ENCODE measurements around the gene SLC16A2.

SLC16A2 gene

DNA sequence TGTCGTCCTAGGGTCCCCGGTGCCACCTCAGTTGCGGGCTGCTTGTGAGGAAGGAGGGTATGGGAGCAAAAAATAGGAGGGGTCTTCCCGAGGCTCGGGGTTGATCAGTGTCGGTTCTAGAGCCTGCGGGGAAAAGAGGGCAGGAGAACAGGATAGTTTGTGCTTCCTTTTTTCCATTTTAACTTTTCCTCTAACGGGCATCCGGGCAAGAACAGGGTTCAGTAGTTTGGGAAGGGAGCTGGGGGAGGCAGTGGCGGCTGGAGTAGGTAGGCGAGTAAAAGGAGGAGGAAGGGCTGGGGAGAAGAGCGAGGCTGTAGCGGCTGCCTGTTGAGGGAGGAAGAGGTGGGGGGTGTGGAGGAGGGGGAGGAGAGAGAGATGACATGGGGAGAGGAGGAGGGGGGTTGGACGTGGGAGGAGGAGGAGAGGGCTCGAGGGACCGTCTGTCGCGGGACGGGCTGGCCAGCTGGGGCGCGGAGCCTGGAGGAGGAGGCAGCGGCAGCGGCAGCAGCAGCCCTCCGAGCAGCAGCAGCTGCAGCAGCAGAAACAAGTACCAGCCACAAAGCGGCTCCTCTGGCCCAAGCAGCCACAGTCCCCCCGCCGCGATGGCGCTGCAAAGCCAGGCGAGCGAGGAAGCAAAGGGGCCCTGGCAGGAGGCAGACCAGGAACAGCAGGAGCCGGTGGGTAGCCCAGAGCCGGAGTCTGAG lies at the start of gene SLC16A2:
SLC16A2 (plus strand) TSS at position 458 of the 704 bp plus-strand sequence; CDS start at position 603, 145 bp downstream.
- FAIRE-seq, result no peak

DNA sequence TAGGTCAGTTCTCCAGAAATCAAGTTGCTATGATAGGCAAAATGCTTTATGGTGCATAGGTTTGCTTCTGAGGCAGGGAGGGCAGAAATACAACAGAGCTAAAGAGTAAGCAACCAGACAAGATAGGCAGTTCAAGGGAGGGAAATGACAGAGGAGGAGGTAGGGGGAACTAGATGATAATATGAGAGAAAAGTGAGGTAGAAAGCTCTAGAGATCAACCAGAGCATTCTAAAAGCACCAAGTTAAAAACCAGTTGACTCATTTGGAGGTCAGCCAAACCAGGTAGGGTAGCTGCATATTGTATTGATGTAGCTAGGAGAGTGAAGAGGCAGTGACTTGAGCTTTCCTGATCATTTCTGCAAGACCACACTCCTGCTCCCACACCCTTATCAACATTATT lies 49.0 kb upstream of the SLC16A2 start:
- FAIRE-seq, result no peak

DNA sequence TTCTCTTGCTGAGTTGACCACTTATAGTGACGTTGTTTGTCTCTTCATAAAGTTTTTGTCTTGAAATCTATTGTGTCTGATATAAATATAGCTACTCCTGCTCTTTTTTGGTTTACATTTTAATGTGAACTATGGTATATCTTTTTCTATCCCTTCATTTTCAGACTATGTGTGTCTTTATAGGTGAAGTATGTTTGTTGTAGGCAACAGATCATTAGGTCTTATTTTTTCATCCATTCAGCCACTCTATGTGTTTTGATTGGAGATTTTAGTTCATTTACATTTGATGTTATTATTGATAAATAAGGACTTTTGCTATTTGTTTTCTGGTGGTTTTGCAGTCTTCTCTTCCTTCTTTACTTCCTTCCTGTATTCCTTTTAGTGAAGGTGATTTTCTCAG lies 44.0 kb upstream of the SLC16A2 start:
- no peak for FAIRE-seq

DNA sequence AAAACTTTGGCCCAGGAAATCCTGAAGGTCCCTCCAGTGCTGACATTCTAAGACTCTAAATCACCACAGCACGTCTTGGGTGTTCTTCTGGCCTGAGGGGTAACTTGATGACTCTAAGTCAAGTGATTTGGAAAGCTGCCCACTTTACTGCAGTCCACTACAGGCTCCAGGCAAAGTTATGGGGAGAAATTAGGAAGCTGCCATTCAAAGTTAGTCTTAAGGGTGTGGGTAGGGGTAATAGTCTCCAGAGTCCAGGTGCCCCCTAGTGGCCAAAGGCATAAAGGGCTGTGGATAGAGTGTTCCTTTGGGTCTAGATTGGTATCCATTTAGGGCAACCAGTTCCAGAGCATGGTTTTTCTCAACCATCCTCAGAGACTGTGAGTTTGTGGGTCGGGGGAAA lies 38.7 kb upstream of the SLC16A2 start:
- FAIRE-seq, result no peak

DNA sequence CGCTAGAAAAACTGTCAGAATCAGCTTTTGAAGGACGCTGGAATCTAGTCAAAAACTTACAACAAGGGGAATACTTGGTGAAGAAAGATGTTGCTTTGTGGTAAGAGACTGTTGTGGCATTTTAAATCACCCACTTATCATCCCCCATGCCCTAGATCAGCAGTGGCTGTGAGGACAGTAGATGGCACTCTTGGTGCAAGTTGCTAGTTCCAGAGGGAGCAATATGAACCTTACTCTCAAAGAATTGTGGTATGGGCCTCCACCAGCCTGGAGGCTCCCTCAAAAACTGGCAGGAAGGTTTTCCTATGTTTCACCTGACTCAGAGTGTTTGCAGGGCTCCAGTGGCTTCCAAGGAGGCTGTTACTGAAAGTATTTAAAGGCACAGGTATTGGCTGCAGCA lies 37.7 kb upstream of the SLC16A2 start:
- peak; percentile 74 for FAIRE-seq

DNA sequence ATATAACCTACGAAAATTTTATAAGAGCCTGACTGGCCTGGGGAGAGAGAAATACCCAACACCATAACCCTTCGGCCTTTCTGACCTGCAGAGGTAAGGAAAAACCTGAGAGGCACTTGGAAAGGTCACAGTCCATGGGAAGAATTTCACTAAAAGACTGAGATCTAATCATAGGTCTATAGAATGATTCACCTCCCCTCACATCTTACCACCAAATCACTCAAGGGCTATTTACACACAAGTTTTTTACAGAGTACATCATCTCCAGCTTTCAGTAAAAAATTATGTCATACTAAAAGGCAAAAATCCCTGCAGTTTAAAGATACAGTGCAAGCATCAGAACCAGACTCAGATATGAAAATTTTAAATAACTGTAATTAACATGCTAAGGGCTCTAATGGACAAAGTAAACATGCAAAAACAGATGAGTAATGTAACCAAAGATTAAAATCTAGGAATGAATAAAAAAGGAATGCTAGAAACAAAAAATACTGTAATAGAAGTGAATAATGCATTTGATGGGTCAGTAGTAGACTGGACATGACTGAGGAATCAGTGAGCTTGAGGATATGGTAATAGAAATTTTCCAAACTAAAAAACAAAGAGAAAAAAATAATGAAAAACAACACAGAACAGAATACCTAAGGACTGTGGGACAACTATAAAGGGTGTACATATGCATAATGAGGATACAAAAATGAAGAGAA lies 32.1 kb upstream of the SLC16A2 start:
- no peak for FAIRE-seq

DNA sequence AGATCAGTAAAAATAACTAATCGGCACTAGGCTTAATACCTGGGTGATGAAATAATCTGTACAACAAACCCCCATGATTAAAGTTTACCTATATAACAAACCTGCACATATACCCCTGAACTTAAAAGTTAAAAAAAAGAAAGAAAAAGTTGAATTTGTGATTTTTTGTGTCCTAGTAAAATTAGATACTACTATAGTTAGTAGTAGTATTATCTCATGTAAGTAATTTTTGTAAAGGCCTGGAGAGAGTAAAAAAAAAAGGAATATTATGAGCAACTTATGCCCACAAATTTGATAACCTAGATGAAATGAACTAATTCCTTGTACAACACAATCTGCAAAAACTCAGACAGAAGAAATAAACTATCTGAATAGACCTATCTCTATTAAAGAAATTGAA lies 25.7 kb upstream of the SLC16A2 start:
- no peak for FAIRE-seq

DNA sequence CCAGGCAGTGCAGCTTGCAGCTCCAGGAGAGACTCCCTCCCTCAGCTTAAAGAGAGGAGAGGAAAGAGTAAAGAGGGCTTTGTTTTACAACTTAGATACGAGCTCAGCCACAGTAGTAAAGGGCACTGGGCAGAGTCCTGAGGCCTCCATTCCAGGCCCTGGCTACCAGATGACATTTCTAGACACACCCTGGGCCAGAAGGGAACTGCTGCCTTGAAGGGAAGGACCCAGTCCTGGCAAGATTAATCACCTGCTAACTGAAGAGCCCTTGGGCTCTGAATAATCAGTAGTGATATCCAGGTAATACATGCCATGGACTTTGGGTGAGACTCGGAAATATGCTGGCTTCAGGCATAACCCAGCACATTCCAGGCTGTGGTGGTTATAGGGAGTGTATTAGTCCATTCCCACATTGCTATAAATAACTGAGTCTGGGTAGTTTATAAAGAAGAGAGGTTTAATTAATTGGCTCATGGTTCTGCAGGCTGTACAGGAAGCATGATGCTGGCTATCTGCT lies 15.3 kb upstream of the SLC16A2 start:
- FAIRE-seq, result no peak

DNA sequence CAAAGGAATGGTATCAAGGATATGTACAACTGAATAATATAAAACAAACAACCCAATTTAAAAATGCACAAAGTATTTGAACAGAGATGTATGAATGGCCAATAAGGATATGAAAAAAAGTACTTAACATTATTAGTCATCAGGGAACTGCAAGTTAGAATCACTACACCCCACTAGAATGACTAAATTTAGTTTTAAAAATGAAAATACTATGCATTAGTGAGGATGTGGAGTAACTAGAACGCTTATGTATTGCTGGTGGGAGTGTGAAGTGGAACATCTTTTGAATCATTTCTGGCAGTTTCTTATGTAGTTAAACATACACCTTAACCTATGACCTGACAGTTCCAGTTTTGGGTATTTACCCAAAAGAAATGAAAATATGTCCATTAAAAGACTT lies 13.0 kb upstream of the SLC16A2 start:
- no peak for FAIRE-seq

DNA sequence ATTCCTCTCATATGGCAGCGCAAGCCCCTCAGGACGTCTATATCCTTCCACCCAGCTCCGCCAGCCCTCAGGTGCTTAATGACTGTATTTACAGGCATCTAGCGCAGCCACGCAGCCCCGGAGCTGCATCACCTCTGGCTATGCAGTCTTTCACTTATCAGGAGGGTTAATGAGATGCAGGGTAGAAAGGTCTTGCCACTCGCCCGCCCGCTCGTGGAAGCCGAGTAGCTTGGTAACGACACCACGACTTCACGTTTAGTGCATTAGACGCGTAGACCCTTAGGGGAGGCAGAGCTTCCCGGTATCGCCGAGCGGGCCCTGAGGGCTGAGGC lies 1.5 kb upstream of the SLC16A2 start:
- no peak for FAIRE-seq

DNA sequence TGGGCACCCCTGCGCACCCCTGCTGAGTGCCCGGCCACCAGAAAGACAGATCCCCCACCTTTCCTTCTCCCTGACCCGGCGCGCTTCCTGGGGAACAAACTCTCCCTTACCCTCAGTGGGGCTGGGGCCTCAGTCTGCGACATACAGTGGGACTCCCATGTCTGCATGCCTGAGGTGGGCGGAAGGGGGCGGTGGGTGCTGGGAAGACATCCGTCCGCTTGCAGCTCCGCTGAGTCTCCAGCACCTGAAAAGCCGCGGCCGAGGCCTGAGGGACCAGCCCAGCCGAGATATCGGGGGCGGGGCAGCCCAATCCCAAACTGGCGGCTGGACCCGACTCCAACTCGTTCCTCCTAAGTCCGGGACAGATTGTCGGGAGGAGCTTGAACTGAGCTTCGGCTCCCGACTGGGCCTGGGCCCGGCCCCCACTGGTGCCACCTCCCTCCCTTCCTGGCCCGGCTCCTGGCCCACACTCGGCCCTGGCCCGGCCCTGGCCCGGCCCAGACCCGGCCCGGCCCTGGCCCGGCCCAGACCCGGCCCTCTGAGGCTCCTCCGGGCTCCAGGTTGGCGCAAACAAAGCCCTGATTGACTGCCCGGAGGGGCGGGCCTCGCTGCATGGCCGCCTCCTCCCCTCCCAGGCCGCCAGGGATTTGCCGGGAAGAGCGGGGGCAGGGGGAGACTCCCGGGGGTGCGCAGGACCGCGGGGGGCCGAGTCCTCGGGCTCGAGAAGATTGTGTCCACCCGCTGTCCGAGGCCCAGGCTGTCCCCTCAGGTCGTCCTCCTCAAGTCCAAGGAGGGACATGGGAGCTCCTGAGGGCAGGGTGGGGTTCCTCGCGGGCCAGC lies 877 bp upstream of the SLC16A2 start:
- FAIRE-seq, result no peak

DNA sequence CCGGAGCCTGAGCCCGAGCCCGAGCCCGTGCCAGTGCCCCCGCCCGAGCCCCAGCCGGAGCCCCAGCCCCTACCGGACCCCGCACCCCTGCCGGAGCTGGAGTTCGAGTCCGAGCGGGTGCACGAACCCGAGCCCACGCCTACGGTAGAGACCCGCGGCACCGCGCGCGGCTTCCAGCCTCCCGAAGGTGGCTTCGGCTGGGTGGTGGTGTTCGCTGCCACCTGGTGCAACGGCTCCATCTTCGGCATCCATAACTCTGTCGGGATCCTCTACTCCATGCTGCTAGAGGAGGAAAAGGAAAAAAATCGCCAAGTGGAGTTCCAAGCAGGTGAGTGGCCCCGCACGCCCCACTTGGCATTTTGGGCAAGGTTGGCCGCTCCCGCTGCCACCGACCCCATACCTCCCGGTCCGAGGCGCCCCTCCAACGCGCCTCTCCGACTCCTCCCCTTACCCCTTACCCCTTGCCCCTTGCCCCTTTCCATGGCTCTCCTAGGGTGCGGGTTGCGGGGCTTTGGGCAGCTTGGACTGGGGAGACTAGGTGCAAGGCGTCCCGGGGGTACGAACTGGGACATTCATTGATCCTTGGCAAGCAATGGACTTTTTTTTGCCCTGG lies 553 bp downstream of the SLC16A2 start:
- FAIRE-seq, result no peak

DNA sequence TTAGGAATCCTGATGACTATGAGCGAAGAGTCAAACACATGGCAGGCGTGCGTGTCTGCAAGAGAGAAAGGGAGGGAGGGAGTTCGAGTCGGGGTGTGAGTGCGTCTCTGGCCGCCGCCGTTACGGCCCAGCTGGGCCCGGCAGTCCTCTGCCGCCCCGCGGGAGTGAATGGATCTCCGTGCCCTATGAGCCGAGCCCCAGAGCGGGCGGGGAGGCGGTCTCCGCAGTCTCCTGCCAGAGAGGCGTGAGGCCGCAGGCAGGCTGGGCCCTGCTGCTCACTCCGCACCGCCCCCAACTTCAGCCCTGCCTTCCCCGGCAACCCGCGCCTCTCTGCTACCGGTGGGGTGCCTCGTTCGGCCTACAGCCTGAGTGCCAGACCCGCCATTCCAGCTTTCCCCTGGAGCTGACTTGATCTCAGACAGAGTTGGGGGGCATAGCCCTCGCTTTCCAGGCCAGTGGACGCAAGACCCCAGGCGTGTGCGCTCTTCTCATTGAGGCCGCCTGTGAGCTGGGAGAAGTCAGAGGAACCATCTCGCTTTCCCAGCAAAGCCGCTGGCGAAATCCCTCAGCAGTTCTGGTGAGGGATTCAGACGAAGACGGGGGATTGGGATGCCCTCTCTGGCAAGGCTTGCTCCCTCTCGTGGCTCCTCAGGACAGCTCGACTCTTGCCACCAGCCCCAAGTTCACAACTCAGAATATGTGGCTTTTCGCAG lies 1.4 kb downstream of the SLC16A2 start:
- no peak for FAIRE-seq

DNA sequence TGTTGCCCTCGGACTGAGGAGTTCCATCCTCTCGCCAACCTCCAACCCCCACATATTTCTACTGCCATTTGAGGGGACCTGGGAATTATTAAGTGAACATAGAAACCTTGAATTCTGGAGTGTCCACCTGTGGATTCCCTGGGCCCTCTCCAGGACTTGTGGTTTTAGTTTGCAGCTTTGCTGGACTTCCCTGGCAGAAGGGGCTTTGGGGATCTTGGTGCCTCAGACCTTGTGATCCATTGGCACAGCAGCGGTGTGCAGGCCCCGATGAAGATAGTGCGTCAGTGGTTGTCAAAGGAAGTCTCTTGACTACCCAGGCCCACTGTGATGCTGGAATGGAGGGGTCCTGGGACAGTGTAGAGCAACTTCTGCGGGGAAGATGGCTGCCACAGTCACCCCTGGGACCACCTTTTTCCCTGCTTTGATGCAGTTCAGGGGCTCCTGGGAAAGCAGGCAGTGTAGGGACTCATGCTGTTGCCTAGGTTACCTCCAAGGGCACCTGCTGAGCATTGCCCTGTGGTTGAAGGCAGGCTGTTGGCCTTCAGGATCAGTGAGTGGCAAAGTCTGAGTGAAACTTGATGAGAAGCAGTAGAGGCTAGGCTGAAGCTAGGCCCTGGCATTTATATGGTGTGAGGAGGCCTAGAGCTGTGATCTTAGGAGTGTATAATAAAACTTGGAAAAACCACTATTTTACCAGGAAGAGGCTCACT lies 2.2 kb downstream of the SLC16A2 start:
- no peak for FAIRE-seq

DNA sequence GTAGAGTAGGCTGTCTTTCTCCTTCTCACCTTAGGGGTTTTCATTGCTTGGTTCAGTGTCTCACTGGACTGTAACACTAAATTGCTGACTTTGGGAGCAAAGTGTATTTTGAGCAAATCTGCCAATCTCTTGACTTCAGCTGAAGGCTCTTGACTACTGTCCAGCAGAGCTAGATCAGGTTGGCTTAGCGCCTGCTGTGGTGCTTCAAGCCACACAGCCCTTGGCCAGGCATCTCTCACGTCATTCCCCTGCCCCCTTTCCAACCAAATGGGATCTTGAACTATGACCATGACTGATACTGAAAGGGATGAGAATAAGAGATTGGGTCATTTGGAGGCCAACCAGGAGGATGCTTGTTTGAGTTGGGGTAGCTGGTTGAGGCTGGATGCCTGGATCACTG lies 4.8 kb downstream of the SLC16A2 start:
- no peak for FAIRE-seq

DNA sequence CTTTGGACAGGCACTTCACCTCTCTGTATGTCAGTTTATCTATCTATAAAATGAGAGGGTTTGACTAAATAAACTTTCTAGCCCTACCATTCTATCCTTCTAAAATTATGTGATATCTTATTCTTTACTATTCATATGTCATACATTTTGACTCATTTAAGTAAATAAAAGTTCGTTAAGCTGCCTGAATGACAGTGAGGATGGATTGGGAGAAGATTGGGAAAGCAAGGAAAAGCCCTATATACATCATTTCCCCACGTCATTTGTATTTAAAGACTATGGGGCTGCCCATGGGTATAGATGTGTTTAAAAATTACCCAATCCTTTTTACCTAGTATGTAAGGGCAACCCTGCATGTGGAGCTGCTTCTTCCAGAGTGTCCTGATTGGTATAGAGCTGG lies 5.3 kb downstream of the SLC16A2 start:
- FAIRE-seq, result no peak

DNA sequence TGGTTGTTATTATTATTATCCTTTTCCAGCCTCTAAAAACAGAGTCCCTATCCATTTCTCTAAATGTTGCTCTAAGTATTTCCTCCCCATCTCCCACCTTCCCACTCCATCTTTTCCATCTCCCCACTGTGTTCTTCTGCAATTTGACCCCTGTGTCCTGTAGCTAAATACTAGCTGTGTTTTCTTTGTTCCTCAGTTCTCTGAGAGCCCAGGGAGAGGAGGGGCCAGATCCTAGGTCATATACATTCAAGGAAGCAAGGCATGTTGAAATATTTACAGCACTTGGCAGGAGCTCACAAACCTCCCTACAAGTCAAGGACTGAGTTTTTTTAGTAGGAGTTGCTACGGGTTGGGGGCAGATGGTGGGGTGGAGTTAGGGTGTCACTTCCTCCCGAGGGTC lies 10.5 kb downstream of the SLC16A2 start:
- no peak for FAIRE-seq

DNA sequence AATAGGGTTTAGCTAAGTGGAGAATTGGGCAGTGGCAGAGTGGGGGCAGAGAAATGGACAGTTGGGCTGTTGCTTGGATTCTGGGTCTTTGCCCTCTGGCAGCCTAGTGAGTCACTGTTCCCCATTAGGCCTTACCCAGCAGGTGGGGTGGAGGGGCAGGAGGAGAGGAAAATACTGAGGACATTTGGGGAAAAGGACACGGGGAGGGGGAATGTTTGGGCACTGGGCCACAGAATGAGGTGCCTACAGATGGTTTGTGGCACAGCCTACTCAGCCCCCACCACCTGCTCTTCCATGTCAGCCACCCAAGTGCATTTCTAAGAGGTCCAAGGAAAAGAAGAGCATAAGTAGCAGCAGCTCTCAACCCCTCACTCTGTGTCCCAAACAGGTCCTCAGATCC lies 13.0 kb downstream of the SLC16A2 start:
- FAIRE-seq, result no peak

DNA sequence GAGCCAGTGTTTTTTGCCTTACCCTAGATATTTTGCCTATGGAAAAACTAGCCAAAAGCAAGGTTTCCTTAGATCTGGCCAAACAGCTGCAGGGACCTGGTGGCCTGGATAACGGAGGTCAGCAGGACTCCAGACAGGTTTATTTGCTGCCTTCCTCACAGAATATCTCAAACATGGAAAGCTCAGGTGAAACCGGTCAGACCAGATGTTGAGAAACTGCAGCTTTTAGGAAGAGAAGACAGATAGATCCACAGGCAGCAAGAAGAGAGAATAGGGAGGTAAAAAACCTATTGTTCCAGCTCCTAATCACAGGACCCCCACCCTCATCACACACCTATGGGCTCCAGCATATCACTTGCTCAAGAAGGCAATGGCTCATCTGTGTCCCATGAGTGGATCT lies 16.2 kb downstream of the SLC16A2 start:
- no peak for FAIRE-seq

DNA sequence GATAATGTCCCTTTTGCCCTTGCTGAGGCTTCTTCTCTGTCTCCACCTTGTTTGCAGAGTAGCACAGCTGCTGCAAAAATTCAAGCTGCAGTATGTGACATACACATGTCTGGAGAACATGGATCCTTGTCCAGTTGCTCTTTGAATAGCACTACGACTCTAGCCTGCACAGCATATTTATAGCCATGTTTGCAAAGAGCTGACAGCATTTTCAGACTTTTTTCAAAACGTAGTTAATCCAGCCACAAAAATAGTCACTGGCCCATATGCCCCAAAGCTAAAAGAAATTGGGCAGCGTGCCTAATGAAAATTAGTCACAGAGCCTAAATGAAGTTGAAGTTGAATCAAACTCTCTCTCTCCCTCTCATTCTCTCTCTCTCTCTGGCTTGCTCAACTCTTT lies 17.5 kb downstream of the SLC16A2 start:
- no peak for FAIRE-seq

DNA sequence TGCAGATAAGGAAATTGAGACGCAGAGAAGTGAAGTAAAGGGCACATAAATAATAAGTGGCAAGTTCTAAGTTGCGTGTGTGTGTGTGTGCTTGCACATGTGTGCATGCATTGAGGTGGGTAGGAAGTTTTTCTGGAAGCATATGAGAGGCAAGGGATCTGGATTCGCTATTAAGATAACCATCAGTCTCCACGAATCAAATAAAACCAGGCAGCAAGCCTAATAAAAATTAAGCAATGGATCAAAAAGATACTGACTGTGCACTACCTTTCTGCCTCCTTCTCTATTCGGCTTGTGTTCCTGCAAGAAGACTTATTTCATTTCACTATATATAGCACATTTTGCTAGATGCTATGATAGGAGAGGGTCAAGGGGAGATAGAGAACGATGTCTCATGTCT lies 23.8 kb downstream of the SLC16A2 start:
- FAIRE-seq, result no peak

DNA sequence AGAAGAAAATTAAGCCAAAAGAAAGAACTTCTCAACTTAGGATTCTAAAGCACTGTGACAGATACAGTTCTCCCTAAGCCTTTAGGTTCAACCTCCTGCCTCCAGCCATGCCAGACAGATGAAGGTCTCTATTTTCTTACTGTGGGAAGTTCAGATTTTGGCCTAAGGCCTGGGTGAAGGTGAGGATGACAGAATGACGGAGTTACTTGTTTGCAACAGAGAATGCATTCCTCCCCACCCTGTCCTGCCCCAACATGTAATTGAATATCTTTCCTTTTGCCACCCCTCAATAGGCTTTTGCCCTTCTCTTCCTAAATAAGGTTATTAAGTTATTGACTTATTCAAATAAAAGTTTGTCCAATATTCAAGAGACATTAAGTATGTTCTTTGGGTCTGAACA lies 25.6 kb downstream of the SLC16A2 start:
- FAIRE-seq, result no peak

Measured in A204.1 (cell line).